Stomach smooth muscle (tissue), 2 donors: ENCODE results near the gene DPP4.

Experiments used
- H3K27ac ChIP-seq: one replicate; pipeline ENCODE4 v1.7.0; 2013; ENCODE audit warnings: mild to moderate bottlenecking, low read length, inconsistent platforms
- H3K27me3 ChIP-seq, 2 donors: one replicate each; pipeline ENCODE4 v1.7.0; 2013; ENCODE audit warnings: low read length in 2 of 2; ENCODE audit not compliant: insufficient read depth in 2 of 2, control insufficient read depth in 1 of 2
- H3K36me3 ChIP-seq, 2 donors: one replicate each; pipeline ENCODE4 v1.7.0; 2013; ENCODE audit warnings: low read length in 2 of 2; ENCODE audit not compliant: control insufficient read depth in 2 of 2, insufficient read depth in 2 of 2
- H3K4me1 ChIP-seq: one replicate; pipeline ENCODE4 v1.7.0; 2013; ENCODE audit warnings: low read length; ENCODE audit not compliant: control insufficient read depth, insufficient read depth
- H3K4me3 ChIP-seq, 2 donors: one replicate each; pipeline ENCODE4 v1.7.0; 2013; ENCODE audit warnings: low read length in 2 of 2
- H3K9ac ChIP-seq, 2 donors: one replicate each; pipeline ENCODE4 v1.7.0; 2013; ENCODE audit warnings: low read length in 2 of 2, mild to moderate bottlenecking in 1 of 2
- H3K9me3 ChIP-seq, 2 donors: one replicate each; pipeline ENCODE4 v1.7.0; 2013; ENCODE audit warnings: low read length in 2 of 2; ENCODE audit not compliant: control insufficient read depth in 2 of 2
- donor health status: healthy.
- donor health status: Pancreatic carcinoma.

The DPP4 gene

DNA sequence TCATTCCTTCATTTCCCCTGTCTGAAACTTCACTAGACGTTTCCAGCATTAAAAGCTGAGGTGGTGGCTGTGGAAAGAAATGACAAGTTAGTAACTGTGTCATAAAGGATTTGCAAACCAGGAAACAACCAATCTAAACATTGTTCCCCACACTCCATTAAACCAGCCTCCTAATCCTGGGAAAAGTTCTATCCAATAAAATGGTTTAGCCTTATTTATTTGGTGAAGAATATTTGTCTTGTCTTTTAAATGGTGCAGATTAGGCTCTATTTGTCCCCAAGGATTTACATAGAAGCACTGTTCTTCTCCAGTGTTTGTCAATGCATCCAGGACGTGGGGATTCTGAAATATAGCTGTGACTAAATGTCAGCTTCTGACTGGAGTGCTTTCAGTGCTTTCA, 10.5 kb upstream of the DPP4 start:
- Histone ChIP-seq H3K4me1 (no peaks in the 10 kb centered on the region), H3K4me3 (no peak overlapping the region), H3K27me3 (no peaks in the 10 kb centered on the region), H3K27ac (no peak overlapping the region), H3K9ac (no peak overlapping the region), H3K9me3 (peaks cover 0 to 3% of the 10 kb centered on the region in 2 donors), H3K36me3 (no peaks in the 10 kb centered on the region)

DNA sequence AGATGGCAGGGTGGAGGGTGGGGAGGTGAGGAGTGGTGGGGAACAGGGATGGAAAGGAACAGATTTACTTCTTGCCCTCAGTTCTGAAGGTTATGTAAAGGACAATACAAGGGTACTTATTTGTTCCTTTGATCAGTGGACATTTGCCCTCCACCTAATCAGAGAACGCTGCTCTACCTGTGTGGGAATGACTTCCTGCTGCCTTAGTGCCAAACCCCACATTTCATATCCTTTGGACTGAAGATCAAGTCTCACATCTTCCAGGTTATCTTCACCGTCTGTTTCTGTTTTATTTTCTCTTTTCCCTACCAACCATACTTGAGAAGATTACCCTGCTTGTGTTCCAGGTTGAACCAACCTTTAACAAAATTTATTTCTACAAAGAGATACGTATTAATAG, 8.7 kb upstream of the DPP4 start:
- Histone ChIP-seq H3K27ac (no peak overlapping the region), H3K4me1 (no peaks in the 10 kb centered on the region), H3K9ac (no peak overlapping the region), H3K36me3 (no peaks in the 10 kb centered on the region), H3K27me3 (no peaks in the 10 kb centered on the region), H3K4me3 (no peak overlapping the region), H3K9me3 (peaks cover 3 to 5% of the 10 kb centered on the region in 2 donors)

DNA sequence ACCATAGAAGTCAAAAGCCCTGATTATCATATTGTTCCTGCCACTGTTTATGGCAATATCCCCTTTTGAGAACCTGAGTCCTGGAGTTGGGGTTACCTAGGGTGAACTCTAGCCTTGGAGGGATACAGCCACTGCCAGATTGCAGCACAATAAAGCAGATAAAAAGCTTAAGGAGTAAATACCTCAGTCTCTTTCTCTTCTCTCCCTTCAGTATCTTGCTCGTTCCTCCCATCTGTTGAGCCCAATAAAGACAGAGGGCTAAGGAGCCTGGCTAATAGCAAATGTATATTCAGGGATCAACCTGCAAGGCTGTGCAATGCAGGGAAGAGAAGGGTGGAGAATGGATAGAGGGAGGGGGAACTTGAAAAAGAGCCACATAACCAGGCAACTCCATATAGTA, 8.0 kb upstream of the DPP4 start:
- Histone ChIP-seq H3K4me3 (no peak overlapping the region), H3K27ac (no peak overlapping the region)

DNA sequence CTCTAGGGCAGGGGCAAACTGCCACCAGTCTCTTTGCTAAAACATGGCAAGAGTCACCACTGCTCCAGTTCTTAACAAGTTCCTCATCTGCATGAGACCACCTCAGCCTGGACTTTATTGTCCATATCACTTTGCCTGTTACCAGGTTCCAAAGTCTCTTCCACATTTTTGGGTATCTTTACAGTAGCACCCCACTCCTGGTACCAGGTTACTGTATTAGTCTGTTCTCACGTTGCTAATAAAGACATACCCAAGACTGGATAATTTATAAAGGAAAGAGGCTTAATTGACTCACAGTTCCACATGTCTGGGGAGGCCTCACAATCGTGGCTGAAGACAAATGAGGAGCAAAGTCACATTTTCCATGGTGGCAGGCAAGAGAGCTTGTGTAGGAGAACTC, 5.5 kb upstream of the DPP4 start:
- Histone ChIP-seq H3K9me3 (peaks cover 3 to 5% of the 10 kb centered on the region in 2 donors), H3K27ac (no peak overlapping the region), H3K4me1 (no peaks in the 10 kb centered on the region), H3K9ac (no peak overlapping the region), H3K27me3 (peaks cover 4 to 6% of the 10 kb centered on the region in 2 donors), H3K36me3 (no peaks in the 10 kb centered on the region), H3K4me3 (no peak overlapping the region)

More for the DNA sequence above, 8.0 kb upstream of the DPP4 start:
- H3K9me3 ChIP-seq: peaks cover 3 to 5% of the 10 kb centered on the region in 2 donors
- no peaks in the 10 kb centered on the region for H3K4me1 ChIP-seq
- H3K9ac ChIP-seq: no peak overlapping the region
- H3K27me3 ChIP-seq: no peaks in the 10 kb centered on the region
- no peaks in the 10 kb centered on the region for H3K36me3 ChIP-seq

DNA sequence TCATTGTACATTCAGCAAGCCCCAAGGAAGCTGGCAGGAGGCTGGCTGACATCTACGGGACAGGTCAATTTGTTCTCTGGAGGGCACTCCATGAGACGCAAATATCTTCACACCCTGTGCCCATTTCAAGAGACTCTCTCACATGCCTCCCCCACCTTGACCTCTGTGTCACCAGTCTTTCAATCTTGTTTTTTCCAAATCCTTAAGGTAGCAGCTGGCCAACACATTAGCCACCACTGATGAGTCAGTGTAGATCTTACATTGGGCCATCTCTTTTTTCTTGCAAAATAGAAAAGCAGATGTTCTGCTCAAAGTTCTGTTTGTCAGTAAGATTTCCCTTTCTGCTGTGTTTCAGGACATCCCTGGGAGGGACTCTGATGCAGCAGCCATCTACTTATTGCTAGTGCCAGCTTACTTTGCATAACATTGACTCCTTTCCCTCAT, 1.7 kb upstream of the DPP4 start:
- no peak overlapping the region for H3K9ac ChIP-seq
- no peak overlapping the region for H3K27ac ChIP-seq
- H3K9me3 ChIP-seq: peaks cover 3 to 5% of the 10 kb centered on the region in 2 donors
- H3K27me3 ChIP-seq: peaks cover 14% of the 10 kb centered on the region in 2 donors
- H3K4me3 ChIP-seq: no peak overlapping the region
- H3K36me3 ChIP-seq: no peaks in the 10 kb centered on the region
- H3K4me1 ChIP-seq: peaks cover 4% of the 10 kb centered on the region

DNA sequence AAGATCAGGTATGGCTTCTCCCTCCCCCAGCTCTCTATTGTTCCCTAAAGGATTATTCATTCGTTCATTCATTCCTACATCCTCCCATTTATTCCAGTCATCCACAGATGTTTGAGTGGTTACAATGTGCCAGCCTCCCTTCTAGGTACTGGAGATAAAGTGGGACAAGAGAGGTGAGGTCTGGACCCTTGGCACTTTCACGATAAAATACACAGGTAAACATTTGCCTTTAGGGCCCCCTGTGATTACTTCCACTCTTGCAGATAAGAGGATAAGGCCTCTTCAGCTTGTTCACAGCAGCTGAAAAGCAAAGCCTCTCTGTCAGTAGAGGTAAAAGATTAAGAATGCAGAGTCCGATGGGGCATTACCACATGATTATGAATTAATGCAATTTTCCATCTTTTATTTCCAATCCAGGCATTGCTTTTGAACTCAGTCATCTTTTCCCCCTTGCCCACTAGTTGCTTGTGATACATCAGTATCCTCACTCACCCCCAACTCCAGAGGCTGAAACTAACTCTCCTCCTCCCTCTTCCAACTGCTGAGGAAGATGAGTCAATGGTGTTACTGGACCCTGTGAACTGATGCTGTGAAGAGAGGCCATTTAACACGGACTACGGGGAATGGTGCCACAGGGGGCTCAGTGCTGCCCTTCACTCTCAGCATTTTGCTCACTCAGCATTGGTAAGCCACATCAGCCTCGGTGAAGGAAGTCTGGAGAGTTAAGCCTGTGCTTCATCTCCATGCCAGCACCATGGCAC, 1.1 kb upstream of the DPP4 start:
- Histone ChIP-seq H3K4me1 (peaks cover 4% of the 10 kb centered on the region), H3K27me3 (peaks cover 14% of the 10 kb centered on the region in 2 donors), H3K4me3 (no peak overlapping the region), H3K9ac (no peak overlapping the region), H3K36me3 (no peaks in the 10 kb centered on the region), H3K27ac (no peak overlapping the region), H3K9me3 (peaks cover 3 to 5% of the 10 kb centered on the region in 2 donors)

DNA sequence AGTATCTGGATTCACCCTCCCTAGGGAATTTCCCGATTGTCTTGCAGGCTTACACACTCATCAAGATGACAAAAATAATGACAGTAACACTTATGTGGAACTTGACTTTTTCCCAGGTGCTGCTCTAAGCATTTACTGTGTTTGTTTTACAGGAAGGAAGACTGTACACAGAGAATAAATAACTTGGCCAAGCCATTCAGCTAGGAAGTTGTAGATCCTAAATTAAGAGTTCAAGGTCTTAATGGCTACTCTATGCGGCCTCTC, 549 bp upstream of the DPP4 start:
- H3K4me3 ChIP-seq: peak overlapping the region; percentile 35 to 66
- no peak overlapping the region for H3K27ac ChIP-seq
- no peak overlapping the region for H3K9ac ChIP-seq
- H3K27me3 ChIP-seq: peaks cover 14% of the 10 kb centered on the region in 2 donors
- H3K4me1 ChIP-seq: peaks cover 4% of the 10 kb centered on the region
- H3K36me3 ChIP-seq: no peaks in the 10 kb centered on the region
- peaks cover 0 to 5% of the 10 kb centered on the region in 2 donors for H3K9me3 ChIP-seq

DNA sequence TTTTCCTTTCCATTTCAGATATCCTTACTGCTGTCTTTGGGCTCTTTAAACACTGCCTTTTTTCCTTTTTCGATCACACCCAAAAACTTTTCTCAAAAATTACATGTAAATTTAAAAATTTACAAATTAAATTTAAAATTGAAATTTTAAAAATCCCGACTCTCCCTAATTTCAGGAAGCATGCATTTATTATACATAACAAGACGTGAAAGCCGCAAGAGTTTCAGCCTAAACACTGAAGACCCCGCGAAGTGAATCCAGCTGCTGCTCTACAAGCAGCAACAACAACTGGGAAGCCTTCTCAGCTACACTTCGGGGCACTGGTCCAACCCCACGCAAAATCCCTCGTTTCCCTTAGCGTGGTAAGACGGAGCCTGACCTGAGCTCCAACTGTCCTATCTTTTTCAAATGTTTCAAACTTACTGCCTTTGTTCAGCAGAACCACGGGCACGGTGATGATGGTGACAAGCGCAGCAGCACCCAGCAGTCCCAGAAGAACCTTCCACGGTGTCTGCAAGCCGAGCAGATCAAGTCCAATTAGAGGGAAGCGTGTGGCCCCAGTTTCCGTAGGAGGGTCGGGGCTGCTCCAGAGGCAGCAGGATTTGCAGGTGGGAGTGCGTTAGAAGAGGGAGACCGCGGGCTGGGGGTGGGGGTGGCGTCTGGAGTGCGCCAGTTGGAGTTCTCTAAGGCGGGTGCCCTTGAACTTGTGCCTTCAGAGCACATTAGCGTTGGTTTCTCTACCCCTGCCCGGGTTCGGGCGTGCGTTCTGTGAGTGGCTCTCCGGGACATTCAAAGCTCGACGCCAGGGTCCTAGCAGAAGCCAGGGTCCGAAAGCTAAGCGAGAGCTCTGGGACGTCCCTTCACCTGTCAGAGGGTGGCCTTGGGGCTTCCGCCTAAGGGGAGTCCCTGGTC, 783 bp downstream of the DPP4 start:
- Histone ChIP-seq H3K4me1 (peaks cover 4% of the 10 kb centered on the region), H3K27me3 (peaks cover 14% of the 10 kb centered on the region in 2 donors), H3K9ac (no peak overlapping the region), H3K36me3 (no peaks in the 10 kb centered on the region), H3K27ac (no peak overlapping the region), H3K9me3 (no peaks in the 10 kb centered on the region), H3K4me3 (peak overlapping the region; percentile 41 to 66)

DNA sequence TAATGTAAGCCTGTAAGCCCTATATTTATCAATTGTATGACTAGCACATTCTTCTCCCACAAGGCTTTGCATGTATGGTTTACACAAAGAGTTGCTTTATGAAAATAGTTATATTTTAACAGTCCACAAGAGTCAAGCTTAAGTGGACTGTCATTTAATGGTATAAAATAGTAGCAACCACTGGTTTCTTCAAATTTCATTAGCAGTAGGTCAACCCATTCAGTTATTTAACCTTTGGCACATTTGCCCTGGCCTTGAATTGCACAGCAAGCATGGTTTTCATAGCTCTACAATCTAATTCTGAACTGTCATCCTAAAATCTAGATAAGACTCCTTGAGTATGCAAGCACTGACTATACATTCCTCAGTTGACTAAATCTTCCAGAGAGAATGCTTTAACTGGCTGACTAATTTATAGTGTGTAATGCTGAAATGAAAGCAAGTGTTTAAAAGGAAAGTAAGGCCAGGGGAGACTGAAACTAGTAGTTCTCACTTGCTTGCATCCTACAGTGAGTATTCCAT, 1.8 kb downstream of the DPP4 start:
- Histone ChIP-seq H3K36me3 (no peaks in the 10 kb centered on the region), H3K9me3 (no peaks in the 10 kb centered on the region), H3K27ac (no peak overlapping the region), H3K4me1 (peaks cover 4% of the 10 kb centered on the region), H3K27me3 (peaks cover 14% of the 10 kb centered on the region in 2 donors), H3K4me3 (no peak overlapping the region), H3K9ac (no peak overlapping the region)

DNA sequence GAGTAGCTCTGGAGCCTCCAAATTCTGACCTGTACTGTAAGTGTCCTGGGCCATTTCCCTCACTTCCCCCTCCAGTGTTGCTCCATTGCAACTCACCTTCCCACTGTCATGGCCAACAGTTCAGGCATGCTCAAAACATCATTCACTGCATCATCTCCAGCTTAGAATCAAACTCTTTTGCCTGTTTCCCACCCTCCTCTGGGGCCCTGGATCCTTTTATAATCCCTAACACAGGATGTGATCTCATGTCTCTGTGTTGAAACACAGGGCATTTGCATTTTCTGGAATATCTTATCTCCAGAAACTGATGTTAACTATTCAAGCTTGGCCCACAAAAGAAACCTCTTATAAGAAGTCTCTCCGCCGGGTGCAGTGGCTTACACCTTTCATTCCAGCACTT, 3.0 kb downstream of the DPP4 start:
- Histone ChIP-seq H3K9me3 (no peaks in the 10 kb centered on the region), H3K27me3 (peaks cover 12 to 14% of the 10 kb centered on the region in 2 donors), H3K36me3 (no peaks in the 10 kb centered on the region), H3K4me3 (no peak overlapping the region), H3K9ac (no peak overlapping the region), H3K27ac (no peak overlapping the region), H3K4me1 (peaks cover 4% of the 10 kb centered on the region)
